Cardiac muscle cell (in vitro differentiated cells and primary cell): ENCODE data around the gene SIDT1. TPM values are rescaled to one million over a fixed set of nuclear protein-coding genes. Genes with fewer than 3 reads are reported as not detected.

Source experiments
- DNase-seq, 2 donors: peaks; one replicate each; pipeline versions ENCODE4 v3.0.0 to v3.0.0-alpha.2; 2010 to 2017; ENCODE audit warnings: low read depth in 1 of 2, low spot score in 1 of 2
- H3K27ac ChIP-seq: fragments of 200-600 bp; sonication (generic); 2 replicates; pipeline ENCODE4 v1.5.1; 2016
- H3K27me3 ChIP-seq: fragments of 200-600 bp; sonication (generic); 2 replicates; pipeline ENCODE4 v1.6.0; 2016; ENCODE audit warnings: control low read depth
- H3K36me3 ChIP-seq: fragments of 200-600 bp; sonication (generic); 2 replicates; pipeline ENCODE4 v1.5.1; 2016; ENCODE audit warnings: control low read depth
- H3K4me1 ChIP-seq: fragments of 200-600 bp; sonication (generic); 2 replicates; pipeline ENCODE4 v1.8.1; 2017; ENCODE audit warnings: low read depth, mild to moderate bottlenecking, mixed run types
- H3K4me3 ChIP-seq: fragments of 200-600 bp; sonication (generic); 2 replicates; pipeline ENCODE4 v1.5.1; 2016; ENCODE audit warnings: mild to moderate bottlenecking
- H3K9me3 ChIP-seq: fragments of 200-600 bp; sonication (generic); 2 replicates; pipeline ENCODE4 v1.5.1; 2017; ENCODE audit warnings: low read depth, mild to moderate bottlenecking, control low read depth
- polyA plus RNA-seq: library from polyadenylated mRNA; unstranded; fragments of >200 nt; fragmentation: Nextera tagmentation; extraction: Ambion mirVana; gene quantifications from 2 replicates; pipeline ENCODE4 v1.2.1, GENCODE V29; 2016
- total RNA-seq: library from RNA; depleted of rRNA; stranded (reverse); fragments of >200 nt; gene quantifications from 2 replicates; pipeline ENCODE4 v1.2.3, GENCODE V29; 2016
- TF ChIP-seq, protein P1 (sequence below): IDR thresholded peaks from 2 replicates; pipeline ENCODE4 v1.5.1; 2012; ENCODE audit warnings: low read depth, mild to moderate bottlenecking, low read length

Gene SIDT1
- total and polyA plus RNA-seq, 2 experiments from 2014 or later, result 0.32 TPM; not detected in 1

DNA sequence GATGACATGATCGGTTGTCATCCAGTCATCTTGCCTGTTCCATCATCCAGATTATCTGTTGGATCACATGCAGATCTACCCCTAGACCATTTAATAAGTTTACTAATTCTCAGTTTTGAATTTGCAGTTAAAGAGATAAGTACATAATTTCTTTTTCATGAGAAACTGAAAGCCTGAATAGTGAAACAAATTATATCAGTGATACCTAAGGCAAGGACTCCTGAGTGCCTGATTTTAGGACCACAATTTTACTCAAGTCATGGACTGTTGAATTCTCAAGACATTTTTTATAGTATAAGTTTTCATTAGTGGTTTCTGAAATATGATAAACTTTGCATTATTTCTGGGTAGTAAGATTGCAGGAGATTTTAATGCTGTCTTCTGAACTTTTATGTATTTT lies 13.2 kb downstream of the SIDT1 start:
- no peaks in the 10 kb centered on the region for H3K27me3 ChIP-seq
- TF ChIP-seq, protein P1, sequence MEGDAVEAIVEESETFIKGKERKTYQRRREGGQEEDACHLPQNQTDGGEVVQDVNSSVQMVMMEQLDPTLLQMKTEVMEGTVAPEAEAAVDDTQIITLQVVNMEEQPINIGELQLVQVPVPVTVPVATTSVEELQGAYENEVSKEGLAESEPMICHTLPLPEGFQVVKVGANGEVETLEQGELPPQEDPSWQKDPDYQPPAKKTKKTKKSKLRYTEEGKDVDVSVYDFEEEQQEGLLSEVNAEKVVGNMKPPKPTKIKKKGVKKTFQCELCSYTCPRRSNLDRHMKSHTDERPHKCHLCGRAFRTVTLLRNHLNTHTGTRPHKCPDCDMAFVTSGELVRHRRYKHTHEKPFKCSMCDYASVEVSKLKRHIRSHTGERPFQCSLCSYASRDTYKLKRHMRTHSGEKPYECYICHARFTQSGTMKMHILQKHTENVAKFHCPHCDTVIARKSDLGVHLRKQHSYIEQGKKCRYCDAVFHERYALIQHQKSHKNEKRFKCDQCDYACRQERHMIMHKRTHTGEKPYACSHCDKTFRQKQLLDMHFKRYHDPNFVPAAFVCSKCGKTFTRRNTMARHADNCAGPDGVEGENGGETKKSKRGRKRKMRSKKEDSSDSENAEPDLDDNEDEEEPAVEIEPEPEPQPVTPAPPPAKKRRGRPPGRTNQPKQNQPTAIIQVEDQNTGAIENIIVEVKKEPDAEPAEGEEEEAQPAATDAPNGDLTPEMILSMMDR, result no peak
- H3K9me3 ChIP-seq, result no peaks in the 10 kb centered on the region
- H3K4me1 ChIP-seq, result no peaks in the 10 kb centered on the region
- no peak overlapping the region for H3K27ac ChIP-seq
- H3K36me3 ChIP-seq, result no peaks in the 10 kb centered on the region
- no peak for DNase-seq
- H3K4me3 ChIP-seq, result no peak overlapping the region

DNA sequence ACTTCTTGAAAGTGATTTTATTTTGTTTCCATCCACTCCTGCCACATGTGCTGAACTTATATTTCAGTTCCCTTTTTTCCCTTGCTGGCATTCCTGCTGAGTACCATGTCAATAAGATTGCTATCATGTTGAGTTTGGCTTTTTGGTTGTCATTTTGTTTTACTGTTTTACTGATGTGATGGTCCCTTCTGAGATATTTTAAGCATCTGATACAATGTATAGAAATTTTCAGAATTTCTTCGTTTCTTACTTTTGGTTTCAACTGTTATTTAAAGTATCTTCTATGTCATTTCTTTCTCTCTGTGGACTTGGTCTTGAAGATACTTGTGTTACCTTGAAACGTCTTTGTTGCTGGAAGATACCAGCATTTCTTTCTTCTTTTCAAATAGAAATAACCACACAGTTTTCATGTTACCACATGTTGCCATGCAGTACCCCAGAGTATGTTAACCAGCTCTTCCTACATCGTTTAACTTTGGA lies 14.1 kb downstream of the SIDT1 start:
- no peaks in the 10 kb centered on the region for H3K27me3 ChIP-seq
- H3K4me1 ChIP-seq, result no peaks in the 10 kb centered on the region
- no peaks in the 10 kb centered on the region for H3K36me3 ChIP-seq
- TF ChIP-seq, protein P1, result no peak
- H3K27ac ChIP-seq, result no peak overlapping the region
- H3K9me3 ChIP-seq, result no peaks in the 10 kb centered on the region
- no peak for DNase-seq
- H3K4me3 ChIP-seq, result no peak overlapping the region

DNA sequence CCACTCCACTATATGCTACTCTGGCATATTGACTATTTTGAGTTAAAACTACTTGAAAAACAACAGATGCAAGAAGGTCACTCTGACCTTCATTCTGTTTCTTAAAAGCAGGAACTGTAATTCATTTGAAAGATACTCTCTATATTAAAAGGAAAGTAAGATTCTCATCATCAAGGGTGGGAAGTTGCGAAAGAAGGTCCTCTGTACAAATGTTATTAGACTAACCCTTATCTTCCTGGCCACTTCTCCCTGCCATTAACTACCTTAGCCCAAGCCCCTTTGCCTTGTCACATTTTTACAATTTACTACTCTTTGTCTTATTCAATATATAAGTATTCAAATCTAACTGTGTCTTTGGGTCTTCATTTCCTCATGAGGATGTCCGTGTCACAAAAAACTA lies 16.1 kb downstream of the SIDT1 start:
- TF ChIP-seq, protein P1, result no peak
- Histone ChIP-seq H3K27ac (no peak overlapping the region), H3K27me3 (no peaks in the 10 kb centered on the region), H3K4me3 (no peak overlapping the region), H3K9me3 (no peaks in the 10 kb centered on the region), H3K36me3 (no peaks in the 10 kb centered on the region), H3K4me1 (no peaks in the 10 kb centered on the region)
- DNase-seq, result no peak

DNA sequence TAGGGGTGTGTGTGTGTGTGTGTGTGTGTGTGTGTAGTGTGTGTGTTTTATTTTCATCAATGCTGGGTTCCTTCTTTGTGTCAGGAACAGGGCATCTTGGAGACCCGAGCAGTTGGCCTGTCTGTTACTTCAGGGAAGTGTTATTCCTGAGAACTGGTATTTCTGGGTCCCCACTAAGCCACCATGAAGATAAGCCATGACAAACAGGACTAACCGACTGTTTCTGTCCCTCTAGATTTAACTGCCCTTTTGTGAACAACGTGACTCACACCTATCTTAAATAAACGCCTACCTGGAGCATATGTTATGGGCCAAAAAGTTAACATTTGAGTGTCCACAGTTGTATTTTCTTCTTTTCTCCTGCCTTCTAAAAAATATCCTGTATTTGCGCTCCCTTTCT lies 19.5 kb downstream of the SIDT1 start:
- no peak for DNase-seq
- TF ChIP-seq, protein P1, result no peak
- H3K9me3 ChIP-seq, result no peaks in the 10 kb centered on the region
- no peak overlapping the region for H3K4me3 ChIP-seq
- H3K4me1 ChIP-seq, result no peaks in the 10 kb centered on the region
- no peaks in the 10 kb centered on the region for H3K36me3 ChIP-seq
- H3K27ac ChIP-seq, result no peak overlapping the region
- H3K27me3 ChIP-seq, result no peaks in the 10 kb centered on the region

DNA sequence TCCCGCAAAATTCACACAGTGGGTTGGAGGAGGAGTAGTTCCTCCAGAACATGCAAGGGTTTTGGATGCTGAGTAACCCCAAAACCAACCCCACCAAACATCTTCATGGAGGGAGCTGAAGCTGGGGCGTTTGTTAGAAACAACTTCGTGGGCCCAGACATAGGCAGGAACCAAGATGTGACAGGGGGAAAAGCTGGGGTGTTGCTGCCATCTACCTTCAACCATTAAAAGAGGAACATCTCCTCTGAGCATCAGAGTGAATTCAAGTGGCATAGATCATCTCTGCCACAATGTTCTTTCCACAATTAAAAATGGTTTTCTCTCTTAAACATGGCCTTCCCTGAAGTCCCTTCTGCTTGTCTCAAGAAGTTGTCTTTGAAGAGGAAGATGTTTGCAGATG lies 20.5 kb downstream of the SIDT1 start:
- TF ChIP-seq, protein P1, result no peak

DNA sequence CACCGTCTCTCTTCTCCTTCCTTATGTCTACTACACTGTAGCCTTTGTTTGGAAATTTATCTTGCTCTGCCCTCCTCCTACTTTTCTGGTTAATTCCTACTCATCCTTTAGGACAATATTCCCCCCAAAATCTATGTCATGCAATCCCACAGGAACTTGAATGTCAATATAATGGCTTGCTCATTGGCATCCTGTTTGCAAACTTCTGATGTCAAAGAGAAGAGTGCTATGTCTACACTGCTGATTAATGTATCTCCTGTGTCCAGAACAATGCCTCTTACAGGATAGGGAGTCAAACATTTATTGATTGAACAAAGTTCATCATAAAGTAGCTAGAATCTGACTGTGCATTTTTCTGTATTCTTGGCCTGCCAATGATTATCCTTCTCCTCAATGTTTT lies 22.8 kb downstream of the SIDT1 start:
- TF ChIP-seq, protein P1, result no peak
- Histone ChIP-seq H3K27ac (no peak overlapping the region), H3K4me1 (no peaks in the 10 kb centered on the region), H3K27me3 (no peaks in the 10 kb centered on the region), H3K4me3 (no peak overlapping the region), H3K9me3 (no peaks in the 10 kb centered on the region), H3K36me3 (no peaks in the 10 kb centered on the region)
- DNase-seq, result no peak

More for the DNA sequence above, 20.5 kb downstream of the SIDT1 start:
- no peak overlapping the region for H3K27ac ChIP-seq
- no peaks in the 10 kb centered on the region for H3K9me3 ChIP-seq
- H3K27me3 ChIP-seq, result no peaks in the 10 kb centered on the region
- H3K4me1 ChIP-seq, result no peaks in the 10 kb centered on the region
- H3K36me3 ChIP-seq, result no peaks in the 10 kb centered on the region
- H3K4me3 ChIP-seq, result no peak overlapping the region
- no peak for DNase-seq
